Cardiac fibroblast (primary cell): ENCODE results near the gene PATL2.
"Not testable (repeated sequence)": the region's sequence is repeated elsewhere in the genome, so short reads cannot be mapped to it uniquely, and the experiment has no call there.

Experiments used
- DNase-seq, 2 donors: peaks; one replicate each; pipeline versions ENCODE4 v3.0.0 to v3.0.0-alpha.2; 2010; ENCODE audit warnings: low read depth in 2 of 2
- H3K4me3 ChIP-seq, 2 donors: replicated peaks in 1 of 2; 1 replicate in 1 of 2; 2 replicates in 1 of 2; pipeline ENCODE4 v1.5.1; 2011; ENCODE audit warnings: low read depth in 2 of 2, low read length in 2 of 2, mild to moderate bottlenecking in 2 of 2, moderate library complexity in 1 of 2
- CTCF ChIP-seq: IDR thresholded peaks from one replicate; pipeline ENCODE4 v1.5.1; 2011; ENCODE audit warnings: low read depth, mild to moderate bottlenecking, low read length, inconsistent platforms

PATL2 gene

DNA sequence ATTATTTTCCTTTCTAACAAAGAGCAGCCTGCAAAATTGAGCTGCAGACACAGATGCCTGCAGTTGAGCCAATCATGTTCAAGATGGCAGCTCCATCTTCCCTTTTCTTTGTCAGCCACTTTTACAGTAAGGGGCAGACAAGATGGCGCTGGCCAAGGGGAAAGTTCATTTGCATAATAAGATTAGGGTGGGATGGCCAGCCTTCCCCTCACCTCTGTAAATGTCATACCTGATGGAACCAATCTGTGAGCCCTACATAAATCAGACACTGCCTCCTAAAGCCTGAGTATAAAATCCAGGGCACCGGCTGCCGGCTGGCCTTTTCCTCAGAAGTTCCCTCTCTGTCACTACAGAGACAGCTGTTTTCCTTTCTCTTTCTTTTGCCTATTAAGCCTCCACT lies 15.8 kb downstream of the PATL2 start:
- no peak for DNase-seq
- no peak for TF ChIP-seq CTCF
- H3K4me3 ChIP-seq = no peak overlapping the region

GRCh38 chr15:44694416-44694815 lies 16.7 kb downstream of the PATL2 start:
- TF ChIP-seq CTCF = no peak
- peak in 1 of 2 donors; percentile 9 for DNase-seq
- no peak overlapping the region for H3K4me3 ChIP-seq

- TF ChIP-seq CTCF = no peak
- DNase-seq = no peak
- H3K4me3 ChIP-seq = no peak overlapping the region
Measured at GRCh38 chr15:44692659-44693058, 18.5 kb downstream of the PATL2 start.

DNA sequence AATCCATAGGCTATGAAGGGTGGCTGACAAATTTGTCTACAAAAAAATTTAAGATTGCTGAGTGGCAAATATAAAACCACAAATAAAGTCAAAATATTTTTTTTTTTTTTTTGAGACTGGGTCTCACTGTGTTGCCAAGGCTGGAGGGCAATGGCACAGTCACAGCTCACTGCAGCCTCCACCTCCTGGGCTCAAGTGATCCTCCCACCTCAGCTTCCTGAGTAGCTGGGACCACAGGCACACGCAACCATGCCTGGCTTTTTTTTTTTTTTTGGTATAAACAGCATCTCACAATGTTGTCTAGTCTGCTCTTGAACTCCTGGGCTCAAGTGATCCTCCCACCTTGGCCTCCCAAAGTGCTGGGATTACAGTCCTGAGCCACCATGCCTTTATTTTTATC lies 20.9 kb downstream of the PATL2 start:
- DNase-seq = not testable (repeated sequence)

DNA sequence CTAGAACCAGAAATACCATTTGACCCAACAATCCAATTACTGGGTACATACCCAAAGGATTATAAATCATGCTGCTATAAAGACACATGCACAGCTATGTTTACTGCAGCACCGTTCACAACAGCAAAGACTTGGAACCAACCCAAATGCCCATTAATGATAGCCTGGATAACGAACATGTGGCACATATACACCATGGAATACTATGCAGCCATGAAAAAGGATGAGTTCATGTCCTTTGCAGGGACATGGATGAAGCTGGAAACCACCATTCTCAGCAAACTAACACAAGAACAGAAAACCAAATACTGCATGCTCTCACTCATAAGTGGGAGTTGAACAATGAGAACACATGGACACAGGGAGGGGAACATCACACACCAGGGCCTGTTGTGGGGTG lies 21.8 kb downstream of the PATL2 start:
- DNase-seq, H3K4me3 ChIP-seq: not testable (repeated sequence)

More for the DNA sequence above, 20.9 kb downstream of the PATL2 start:
- not testable (repeated sequence) for H3K4me3 ChIP-seq

- peak; percentile 10 to 22 for DNase-seq
- not testable (repeated sequence) for H3K4me3 ChIP-seq
Measured at GRCh38 chr15:44682809-44683682, 28.1 kb downstream of the PATL2 start.

DNA sequence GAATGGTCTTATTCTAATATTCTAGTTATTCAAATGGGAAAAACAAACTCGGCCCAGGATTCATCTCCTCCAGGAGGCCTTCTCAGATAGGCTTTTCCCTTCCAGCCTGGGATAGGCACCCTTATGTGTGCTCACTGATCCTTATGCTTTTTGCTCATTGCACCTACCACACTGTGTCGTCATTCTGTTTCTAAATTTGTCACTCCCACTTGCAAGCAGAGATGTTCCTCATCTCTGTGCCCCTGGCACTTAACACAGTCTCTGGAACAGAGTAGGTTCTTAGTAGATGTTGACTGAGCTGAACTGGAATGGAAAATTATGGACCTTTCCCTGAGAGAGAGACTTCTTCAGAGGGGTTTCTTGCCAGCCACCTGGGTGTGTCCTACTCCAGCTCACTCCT lies 28.9 kb downstream of the PATL2 start:
- TF ChIP-seq CTCF = no peak
- no peak overlapping the region for H3K4me3 ChIP-seq
- DNase-seq = no peak

GRCh38 chr15:44676676-44677075 lies 34.4 kb downstream of the PATL2 start:
- H3K4me3 ChIP-seq = no peak overlapping the region
- no peak for DNase-seq
- no peak for TF ChIP-seq CTCF
